ENCODE data around the gene ADAMTS3. TPM values are rescaled to one million over a fixed set of nuclear protein-coding genes. Genes with fewer than 3 reads are reported as not detected.

ADAMTS3 gene
- total and polyA plus RNA-seq, 2 of the 13 experiments (the other 11 are each of a cell fraction or from before 2014, with no cell fraction given) = not detected

- no peak for ATAC-seq
- Histone ChIP-seq H3K79me2 (ENCODE audit: insufficient read depth, low read length) (no peaks in the 10 kb centered on the region), H3K4me1 (ENCODE audit: insufficient read depth, low read length) (no peaks in the 10 kb centered on the region), H3K9me3 (ENCODE audit: low read length) (no peaks in the 10 kb centered on the region), H3K9ac (ENCODE audit: insufficient read depth, low read depth, low read length) (no peak overlapping the region), H3K4me2 (ENCODE audit: low read depth, low read length) (no peak overlapping the region), H2AFZ (ENCODE audit: low read length) (no peak overlapping the region), H3K4me3 (replicated peaks in 1 of 3; ENCODE audit: insufficient read depth in 1 of 3, low read depth in 2 of 3, low read length in 3 of 3) (no peak overlapping the region), H3K27me3 (ENCODE audit: control insufficient read depth in 1 of 2, insufficient read depth in 2 of 2, low read length in 2 of 2) (no peaks in the 10 kb centered on the region), H3K27ac (ENCODE audit: extremely low read length, insufficient read depth, low read length) (no peak overlapping the region), H3K36me3 (replicated peaks in 1 of 2; ENCODE audit: control insufficient read depth in 1 of 2, insufficient read depth in 2 of 2, low read length in 2 of 2) (no peaks in the 10 kb centered on the region), H4K20me1 (ENCODE audit: insufficient read depth, low read length) (no peaks in the 10 kb centered on the region)
- intact Hi-C loops (cut with micrococcal nuclease; ENCODE audit: unreplicated experiment) = loop anchor here (5.0 kb wide), 1 partner anchor 735 kb away; no protein-coding TSS in a partner anchor
- CTCF ChIA-PET (ENCODE audit: low intra/inter-chr PET ratio, low total read pairs) = no interaction called here
- no TSS peak for BruUV-seq (replicated peaks)
- POLR2A ChIA-PET = no interaction called here
- no peak for FAIRE-seq
- TF ChIP-seq ZNF121 (CRISPR knock-in tag; IDR thresholded peaks at IDR 0.05) = no peak
- no peak for TF ChIP-seq ZNF101 (CRISPR knock-in tag; IDR thresholded peaks at IDR 0.05; ENCODE audit: borderline replicate concordance, low read depth)
- in situ Hi-C loops (cut with HindIII; ENCODE audit: extremely low pct_ligation_motif_present, low pct_unique_long_range_greater_than_20kb) = loop anchor here (25.0 kb wide), 1 partner anchor 130 kb away; no protein-coding TSS in a partner anchor
- DNase-seq (ENCODE audit: low spot score) = no peak
These were observed 101.4 kb downstream of the ADAMTS3 start for GRCh38 chr4:72467633-72468032.

GRCh38 chr4:72463724-72464123 is 105.3 kb downstream of the ADAMTS3 start:
- ATAC-seq = no peak

More at GRCh38 chr4:72463724-72464123, 105.3 kb downstream of the ADAMTS3 start:
- Histone ChIP-seq H3K4me1 (ENCODE audit: insufficient read depth, low read length) (no peaks in the 10 kb centered on the region), H3K9me3 (ENCODE audit: low read length) (no peaks in the 10 kb centered on the region), H3K79me2 (ENCODE audit: insufficient read depth, low read length) (no peaks in the 10 kb centered on the region), H3K4me3 (replicated peaks in 1 of 3; ENCODE audit: insufficient read depth in 1 of 3, low read depth in 2 of 3, low read length in 3 of 3) (no peak overlapping the region), H3K9ac (ENCODE audit: insufficient read depth, low read depth, low read length) (no peak overlapping the region), H4K20me1 (ENCODE audit: insufficient read depth, low read length) (no peaks in the 10 kb centered on the region), H3K4me2 (ENCODE audit: low read depth, low read length) (no peak overlapping the region), H3K36me3 (replicated peaks in 1 of 2; ENCODE audit: control insufficient read depth in 1 of 2, insufficient read depth in 2 of 2, low read length in 2 of 2) (no peaks in the 10 kb centered on the region), H2AFZ (ENCODE audit: low read length) (no peak overlapping the region), H3K27ac (ENCODE audit: extremely low read length, insufficient read depth, low read length) (no peak overlapping the region), H3K27me3 (ENCODE audit: control insufficient read depth in 1 of 2, insufficient read depth in 2 of 2, low read length in 2 of 2) (no peaks in the 10 kb centered on the region; a peak in 1 of 5 replicates)
- CTCF ChIA-PET (ENCODE audit: low intra/inter-chr PET ratio, low total read pairs) = no interaction called here
- no peak for TF ChIP-seq ASH2L (IDR thresholded peaks at IDR 0.05; ENCODE audit: insufficient read length, low read depth, low read length)
- FAIRE-seq (no peak), DNase-seq (ENCODE audit: low spot score) (no peak)
- POLR2A ChIA-PET = no interaction called here
- in situ Hi-C loops (cut with HindIII; ENCODE audit: extremely low pct_ligation_motif_present, low pct_unique_long_range_greater_than_20kb) = loop anchor here (25.0 kb wide), 1 partner anchor 126 kb away; no protein-coding TSS in a partner anchor
- intact Hi-C loops (cut with micrococcal nuclease; ENCODE audit: unreplicated experiment) = no loop called here
- no TSS peak for BruUV-seq (replicated peaks)
- 0% methylated on average over 3 of the region's 3 CpGs for WGBS (ENCODE audit: low lambda C conversion rate)

All from HepG2 (cell line).